HT-29 (cell line): ENCODE results near the gene AGMAT. TPM values are rescaled to one million over a fixed set of nuclear protein-coding genes. Genes with fewer than 3 reads are reported as not detected.

Experiments
- DNase-seq: peaks from one replicate; pipeline ENCODE4 v3.0.0-alpha.2; 2015; ENCODE audit warnings: low spot score
- small RNA-seq: library from RNA; depleted of rRNA; stranded (forward); fragments of <200 nt; gene quantifications from one replicate; pipeline ENCODE3, GENCODE V24; 2014
- total RNA-seq: library from RNA; depleted of rRNA; stranded (reverse); fragments of >200 nt; shearing (Covaris generic); gene quantifications from 2 replicates; pipeline ENCODE4 v1.2.3, GENCODE V29; 2014; rRNA removed

The AGMAT gene
- total RNA-seq, 1 experiment from 2014 or later, result 52.1 TPM

DNA sequence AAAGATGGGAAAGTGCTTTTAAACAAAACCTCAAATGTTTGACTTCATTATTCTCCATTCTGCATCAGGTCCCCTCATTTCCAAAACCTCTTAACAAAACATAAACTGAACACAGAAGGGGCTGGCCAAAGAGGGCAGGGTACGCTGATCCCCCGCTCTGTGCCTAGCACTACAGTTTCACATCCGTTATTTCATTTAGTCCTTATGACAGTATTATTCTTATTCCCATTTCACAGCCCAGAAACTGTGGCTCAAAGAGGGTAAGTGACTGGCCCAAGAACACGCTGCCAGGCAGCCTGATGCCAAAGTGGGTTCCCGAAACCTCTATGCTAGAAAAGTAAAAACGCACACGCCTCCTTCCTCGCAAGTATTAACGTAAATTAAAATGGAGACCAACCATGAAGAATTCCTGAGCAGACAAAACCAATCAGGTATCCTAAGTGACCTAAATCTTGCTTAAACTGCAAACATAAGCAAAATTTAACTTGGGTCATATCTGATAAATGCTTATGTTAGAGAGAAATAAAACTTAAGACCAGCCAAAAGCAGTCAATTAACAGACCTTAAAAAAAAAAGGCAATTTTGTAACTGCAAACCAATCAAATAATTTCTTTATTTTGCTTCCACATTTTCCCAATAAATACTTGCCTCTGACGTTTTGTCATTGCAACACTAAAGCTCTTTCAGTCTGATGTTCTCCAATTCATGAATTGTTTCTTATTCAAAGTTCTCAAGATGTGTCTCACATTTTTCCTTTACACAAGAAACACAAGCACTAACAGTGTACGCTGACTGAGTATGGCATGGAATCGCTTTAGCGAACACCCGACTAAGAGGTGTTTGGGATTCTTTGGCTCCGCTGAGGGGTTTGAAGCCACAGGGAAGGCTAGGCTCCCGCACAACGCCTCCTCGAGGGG, 61.5 kb downstream of the AGMAT start:
- no peak for DNase-seq

DNA sequence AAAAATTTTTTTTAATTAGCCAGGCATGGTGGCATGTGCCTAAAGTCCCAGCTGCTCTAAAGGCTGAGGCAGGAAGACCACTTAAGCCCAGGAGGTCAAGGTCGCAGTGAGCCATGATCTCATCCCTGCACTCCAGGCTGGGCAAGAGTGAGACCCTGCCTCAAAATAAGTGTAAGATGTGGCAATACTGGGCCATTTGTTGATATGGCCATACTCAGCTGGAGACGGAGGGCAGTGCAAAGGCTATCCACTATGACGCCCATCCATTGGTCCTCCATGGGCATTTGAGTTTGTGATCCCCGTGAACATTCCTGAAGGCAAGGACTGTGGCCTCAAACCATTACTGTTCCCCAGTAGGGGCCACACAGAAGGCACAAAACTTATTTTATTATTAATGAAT, 62.3 kb downstream of the AGMAT start:
- no peak for DNase-seq

Small RNA genes lying within 50 kb of the gene (small RNA-seq; reads per million reads assigned to genes)
- not detected for gene CD24P1
- not detected for gene RNU7-179P
- gene SCARNA21B, result not detected

Other genes starting within 250 kb of the AGMAT start
- gene EFHD2, start 175.2 kb downstream of the AGMAT start, total RNA-seq, result 193 and 199 TPM in 2 replicates
- not detected in 2 replicates for gene CTRC, start 146.6 kb downstream of the AGMAT start, total RNA-seq
- gene CELA2A, start 128.3 kb downstream of the AGMAT start, total RNA-seq, result not detected in 2 replicates
- gene CELA2B, start 108.9 kb downstream of the AGMAT start, total RNA-seq, result not detected in 2 replicates
- 15.7 and 18.0 TPM in 2 replicates for gene CASP9, start 60.8 kb downstream of the AGMAT start, total RNA-seq
- gene DNAJC16, start 58.2 kb downstream of the AGMAT start, total RNA-seq, result 4.8 and 9.3 TPM in 2 replicates
- gene DDI2, start 32.4 kb upstream of the AGMAT start, total RNA-seq, result 18.7 and 31.1 TPM in 2 replicates
- 26.6 and 29.4 TPM in 2 replicates for gene PLEKHM2, start 99.3 kb upstream of the AGMAT start, total RNA-seq
- 0.23 TPM in 1 of 2 replicates, not detected in the other for gene SLC25A34, start 151.2 kb upstream of the AGMAT start, total RNA-seq
- gene TMEM82, start 157.4 kb upstream of the AGMAT start, total RNA-seq, result not detected in 2 replicates
- gene FBLIM1, start 173.7 kb upstream of the AGMAT start, total RNA-seq, result 18.0 and 20.9 TPM in 2 replicates
- 5.5 and 8.0 TPM in 2 replicates for gene UQCRHL, start 222.6 kb upstream of the AGMAT start, total RNA-seq